Colonic mucosa (tissue), 4 donors: ENCODE results near the gene GRM7. TPM values are rescaled to one million over a fixed set of nuclear protein-coding genes. Genes with fewer than 3 reads are reported as not detected.

Source experiments
- DNase-seq: peaks from one replicate; pipeline ENCODE4 v3.0.0-alpha.2; 2020
- H3K27ac ChIP-seq: fragments of 200-600 bp; one replicate; pipeline ENCODE4 v1.8.0; 2021
- H3K27me3 ChIP-seq: fragments of 200-600 bp; one replicate; pipeline ENCODE4 v1.8.0; 2021
- H3K36me3 ChIP-seq: fragments of 200-600 bp; one replicate; pipeline ENCODE4 v1.8.0; 2021
- H3K4me1 ChIP-seq: fragments of 200-600 bp; one replicate; pipeline ENCODE4 v1.8.0; 2021; ENCODE audit warnings: mild to moderate bottlenecking
- H3K4me3 ChIP-seq: fragments of 200-600 bp; one replicate; pipeline ENCODE4 v1.8.0; 2021
- H3K9ac ChIP-seq, 2 donors: one replicate each; pipeline ENCODE4 v1.7.0; 2013; ENCODE audit warnings: control low read depth in 2 of 2, low read depth in 2 of 2, low read length in 2 of 2
- H3K9me3 ChIP-seq: fragments of 200-600 bp; one replicate; pipeline ENCODE4 v1.8.0; 2021
- intact Hi-C: fragments of 100-400 bp; cut with DNase I; formaldehyde crosslinking; loops from one replicate; pipeline ENCODE4 v1.14.1; 2022
- total RNA-seq, 2 donors: library from RNA; stranded (reverse); fragmentation: NEBNext Ultra II Directional in 1 of 2; extraction: Animal tissue kit (Norgen Biotek cat#: 25700) in 1 of 2; gene quantifications; one replicate each; pipeline ENCODE4 v1.2.1, GENCODE V29; 2021
- TF ChIP-seq, protein P1 (sequence below): fragments of 200-600 bp; IDR thresholded peaks from one replicate; pipeline ENCODE4 v1.8.0; 2022; ENCODE audit warnings: antibody characterized with exemption, mild to moderate bottlenecking
- donor health status: healthy.
- donor health status: DM: no; HTN: no; CAD: no.
- donor health status: DM: no; HTN: no; CAD: no.

The GRM7 gene
- total RNA-seq, 2 donors from 2014 or later: 0.15 to 0.66 TPM

DNA sequence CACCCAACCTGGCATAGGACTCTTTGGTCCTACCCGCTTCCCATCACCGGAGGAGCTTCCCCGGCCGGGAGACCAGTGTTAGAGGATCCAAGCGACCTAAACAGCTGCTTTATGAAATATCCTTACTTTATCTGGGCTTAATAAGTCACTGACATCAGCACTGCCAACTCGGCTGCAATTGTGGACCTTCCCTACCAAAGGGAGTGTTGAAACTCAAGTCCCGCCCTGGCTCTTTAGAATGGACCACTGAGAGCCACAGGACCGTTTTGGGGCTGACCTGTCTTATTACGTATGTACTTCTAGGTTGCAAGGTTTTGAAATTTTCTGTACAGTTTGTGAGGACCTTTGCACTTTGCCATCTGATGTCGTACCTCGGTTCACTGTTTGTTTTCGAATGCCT is 879.5 kb downstream of the GRM7 start:
- intact Hi-C loops: no loop called here
- H3K9ac ChIP-seq: no peak overlapping the region
- no peaks in the 10 kb centered on the region for H3K4me1 ChIP-seq
- TF ChIP-seq, protein P1, sequence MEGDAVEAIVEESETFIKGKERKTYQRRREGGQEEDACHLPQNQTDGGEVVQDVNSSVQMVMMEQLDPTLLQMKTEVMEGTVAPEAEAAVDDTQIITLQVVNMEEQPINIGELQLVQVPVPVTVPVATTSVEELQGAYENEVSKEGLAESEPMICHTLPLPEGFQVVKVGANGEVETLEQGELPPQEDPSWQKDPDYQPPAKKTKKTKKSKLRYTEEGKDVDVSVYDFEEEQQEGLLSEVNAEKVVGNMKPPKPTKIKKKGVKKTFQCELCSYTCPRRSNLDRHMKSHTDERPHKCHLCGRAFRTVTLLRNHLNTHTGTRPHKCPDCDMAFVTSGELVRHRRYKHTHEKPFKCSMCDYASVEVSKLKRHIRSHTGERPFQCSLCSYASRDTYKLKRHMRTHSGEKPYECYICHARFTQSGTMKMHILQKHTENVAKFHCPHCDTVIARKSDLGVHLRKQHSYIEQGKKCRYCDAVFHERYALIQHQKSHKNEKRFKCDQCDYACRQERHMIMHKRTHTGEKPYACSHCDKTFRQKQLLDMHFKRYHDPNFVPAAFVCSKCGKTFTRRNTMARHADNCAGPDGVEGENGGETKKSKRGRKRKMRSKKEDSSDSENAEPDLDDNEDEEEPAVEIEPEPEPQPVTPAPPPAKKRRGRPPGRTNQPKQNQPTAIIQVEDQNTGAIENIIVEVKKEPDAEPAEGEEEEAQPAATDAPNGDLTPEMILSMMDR: no peak
- no peaks in the 10 kb centered on the region for H3K27me3 ChIP-seq
- no peak overlapping the region for H3K4me3 ChIP-seq
- no peak for DNase-seq
- H3K9me3 ChIP-seq: no peaks in the 10 kb centered on the region
- no peak overlapping the region for H3K27ac ChIP-seq
- H3K36me3 ChIP-seq: no peaks in the 10 kb centered on the region

DNA sequence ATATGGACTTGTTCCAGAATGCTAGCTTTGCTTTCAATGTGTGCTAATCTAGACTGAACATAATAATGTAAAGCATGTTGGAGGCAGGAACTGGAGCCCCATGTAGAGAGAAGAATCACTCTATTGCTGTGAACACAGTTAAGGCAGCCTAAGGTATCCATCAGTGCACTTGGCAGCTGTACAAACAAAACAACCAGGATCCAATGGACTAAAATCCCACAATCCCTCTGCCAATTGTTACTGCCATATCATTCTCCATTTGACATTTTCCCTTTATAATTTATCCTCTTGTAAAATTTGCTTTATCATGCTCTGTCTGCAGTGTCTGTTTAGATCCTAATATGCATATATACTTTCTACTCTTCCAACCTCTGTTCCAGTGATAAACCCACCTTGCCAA is 883.9 kb downstream of the GRM7 start:
- intact Hi-C loops: no loop called here
- Histone ChIP-seq H3K27me3 (no peaks in the 10 kb centered on the region), H3K9ac (no peak overlapping the region)

DNA sequence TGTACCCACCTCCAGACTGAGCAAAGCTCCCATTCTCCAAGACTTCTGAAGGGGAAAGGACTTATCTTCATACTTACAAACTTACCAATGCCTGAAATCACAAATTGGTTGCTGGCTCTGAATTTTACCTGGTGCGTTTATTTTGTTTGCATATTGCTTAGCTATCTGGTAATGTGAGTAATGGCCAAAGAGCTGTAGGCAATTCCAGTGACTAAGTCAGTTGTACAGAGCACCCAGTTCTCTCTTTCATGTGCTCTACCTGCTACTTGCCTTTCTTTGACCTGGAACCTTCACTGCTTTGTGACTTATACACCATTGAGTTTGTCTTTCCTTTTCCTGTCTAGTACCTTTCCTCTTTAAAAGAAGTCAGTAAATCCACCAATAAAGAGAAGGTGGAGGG is 884.8 kb downstream of the GRM7 start:
- DNase-seq: no peak
- TF ChIP-seq, protein P1: no peak
- Histone ChIP-seq H3K27ac (no peak overlapping the region), H3K9ac (no peak overlapping the region), H3K4me3 (no peak overlapping the region), H3K4me1 (no peaks in the 10 kb centered on the region), H3K9me3 (no peaks in the 10 kb centered on the region), H3K27me3 (no peaks in the 10 kb centered on the region), H3K36me3 (no peaks in the 10 kb centered on the region)
- intact Hi-C loops: no loop called here

More for the DNA sequence above, 883.9 kb downstream of the GRM7 start:
- no peak overlapping the region for H3K4me3 ChIP-seq
- TF ChIP-seq, protein P1: no peak
- no peak overlapping the region for H3K27ac ChIP-seq
- H3K4me1 ChIP-seq: no peaks in the 10 kb centered on the region
- DNase-seq: no peak
- no peaks in the 10 kb centered on the region for H3K9me3 ChIP-seq
- no peaks in the 10 kb centered on the region for H3K36me3 ChIP-seq

DNA sequence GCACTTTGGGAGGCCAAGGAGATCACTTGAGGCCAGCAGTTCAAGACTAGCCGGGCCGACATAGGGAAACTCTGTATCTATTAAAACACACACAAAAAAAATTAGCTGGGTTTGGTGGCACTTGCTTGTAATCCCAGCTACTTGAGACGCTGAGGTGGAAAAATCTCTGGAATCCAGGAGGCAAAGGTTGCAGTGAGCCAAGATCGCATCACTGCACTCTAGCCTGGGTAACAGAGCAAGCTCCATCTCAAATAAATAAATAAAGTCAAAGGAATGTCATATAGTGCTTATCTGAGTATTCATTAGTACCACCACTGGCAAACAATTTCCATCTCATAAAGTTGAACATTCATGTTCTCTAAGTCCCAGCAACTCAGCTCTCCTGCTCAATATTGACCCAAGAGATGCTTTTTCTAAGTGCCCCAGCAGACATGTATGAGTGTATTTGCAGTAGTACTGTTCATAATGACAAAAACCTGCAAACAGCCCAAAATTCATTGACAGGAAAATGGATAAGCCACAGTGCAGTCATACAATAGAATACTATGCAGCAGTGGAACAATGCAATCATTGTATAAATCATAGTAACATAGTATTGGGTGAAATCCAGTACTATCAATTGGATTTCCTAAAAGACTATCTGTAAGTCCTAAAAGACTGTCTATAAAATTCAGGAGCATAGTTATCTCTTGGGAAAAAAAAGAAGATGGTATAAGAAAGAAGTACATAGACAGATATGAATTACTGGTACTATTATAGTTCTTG is 889.2 kb downstream of the GRM7 start:
- Histone ChIP-seq H3K36me3 (no peaks in the 10 kb centered on the region), H3K9me3 (no peaks in the 10 kb centered on the region), H3K9ac (no peak overlapping the region), H3K4me3 (no peak overlapping the region), H3K4me1 (no peaks in the 10 kb centered on the region), H3K27ac (no peak overlapping the region), H3K27me3 (no peaks in the 10 kb centered on the region)
- intact Hi-C loops: no loop called here
- no peak for DNase-seq
- TF ChIP-seq, protein P1: no peak

DNA sequence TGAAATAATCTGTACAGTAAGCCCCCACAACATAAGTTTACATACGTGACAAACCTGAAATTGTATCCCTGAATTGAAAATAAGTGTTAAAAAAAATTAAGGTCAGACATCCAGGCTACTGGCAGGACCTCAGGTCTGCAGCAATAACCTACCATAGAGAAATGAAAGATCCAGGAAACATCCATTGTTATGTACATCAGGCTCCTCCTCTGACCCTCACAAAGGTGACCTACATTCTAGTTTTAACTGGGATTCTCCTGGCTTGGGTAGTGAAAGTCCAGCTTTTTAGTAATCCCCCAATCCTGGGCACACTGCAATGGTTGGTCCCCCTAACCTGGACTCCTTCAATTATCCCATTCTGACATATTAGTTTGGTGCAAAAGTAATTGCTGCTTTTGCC is 891.1 kb downstream of the GRM7 start:
- H3K27me3 ChIP-seq: no peaks in the 10 kb centered on the region
- H3K9me3 ChIP-seq: no peaks in the 10 kb centered on the region
- H3K9ac ChIP-seq: no peak overlapping the region
- DNase-seq: no peak
- H3K36me3 ChIP-seq: no peaks in the 10 kb centered on the region
- H3K4me3 ChIP-seq: no peak overlapping the region
- no peak overlapping the region for H3K27ac ChIP-seq
- H3K4me1 ChIP-seq: no peaks in the 10 kb centered on the region
- TF ChIP-seq, protein P1: no peak
- intact Hi-C loops: no loop called here
